A549 (cell line): ENCODE measurements around the gene RPP30. TPM values are rescaled to one million over a fixed set of nuclear protein-coding genes. Genes with fewer than 3 reads are reported as not detected.

Experiments used
- ATAC-seq, 2 experiments: fragments of 200-7000 bp in 1 of 2; fragments of >200 bp in 1 of 2; cut with Nextera tagmentation in 1 of 2; cut with Tn5 transposase in 1 of 2; 3 replicates each; pipeline versions ENCODE4 v1.8.0 to v1.9.1; 2018 to 2020; ENCODE audit warnings: mild to moderate bottlenecking in 1 of 2, moderate library complexity in 1 of 2
- CTCF ChIA-PET: fragments of 300-600 bp; sonication (Branson Sonifier 250); formaldehyde crosslinking; extraction: SDS; loops from one replicate; lab custom pipeline; 2021; ENCODE audit warnings: antibody characterized with exemption, inconsistent platforms; lab: Yijun Ruan, JAX
- POLR2A ChIA-PET: fragments of 350-600 bp; formaldehyde crosslinking; extraction: SDS; loops from one replicate; lab custom pipeline; 2021; ENCODE audit warnings: antibody characterized with exemption, inconsistent platforms; lab: Yijun Ruan, JAX
- DNase-seq, 2 experiments: peaks; one replicate each; pipeline versions ENCODE4 v3.0.0 to v3.0.0-alpha.2; 2011 to 2016; ENCODE audit warnings: low read depth in 1 of 2, low spot score in 1 of 2
- FAIRE-seq: peaks from 2 replicates; lab custom pipeline; 2011; peaks lifted over from hg19 to GRCh38; lab: Jason Lieb, UNC
- H3K27ac ChIP-seq, 2 experiments: fragments of >200 bp; sonication (Bioruptor Twin); formaldehyde crosslinking; 3 replicates each; pipeline ENCODE4 v1.5.1; 2016 to 2017
- H3K4me1 ChIP-seq: fragments of >200 bp; sonication (Bioruptor Twin); formaldehyde crosslinking; 3 replicates; pipeline ENCODE4 v1.6.1; 2016
- H3K4me2 ChIP-seq: fragments of >200 bp; sonication (Bioruptor Twin); formaldehyde crosslinking; 3 replicates; pipeline ENCODE4 v1.6.1; 2016
- H3K4me3 ChIP-seq: fragments of >200 bp; sonication (Bioruptor Twin); formaldehyde crosslinking; 3 replicates; pipeline ENCODE4 v1.5.1; 2016
- H3K9me3 ChIP-seq: fragments of >200 bp; sonication (Bioruptor Twin); formaldehyde crosslinking; 3 replicates; pipeline ENCODE4 v1.6.1; 2016
- BHLHE40 ChIP-seq: IDR thresholded peaks from 2 replicates; pipeline ENCODE4 v1.6.1; 2012; ENCODE audit warnings: low read depth, low read length, inconsistent platforms
- CHD4 ChIP-seq: fragments of 200-600 bp; sonication (generic); IDR thresholded peaks from 2 replicates; pipeline ENCODE4 v1.6.1; 2016; ENCODE audit warnings: antibody characterized with exemption, mild to moderate bottlenecking, borderline replicate concordance
- EHMT2 ChIP-seq: fragments of 200-600 bp; sonication (generic); IDR thresholded peaks from 2 replicates; pipeline ENCODE4 v1.6.1; 2016; ENCODE audit warnings: antibody characterized with exemption, low read depth, mild to moderate bottlenecking, moderate library complexity
- EP300 ChIP-seq, 2 experiments: fragments of >200 bp; sonication (Bioruptor Twin); formaldehyde crosslinking; IDR thresholded peaks; 2 replicates in 1 of 2; 3 replicates in 1 of 2; pipeline ENCODE4 v1.6.1; 2016 to 2017
- FOSB ChIP-seq: fragments of 250-450 bp; sonication (Bioruptor Pico); IDR thresholded peaks from 2 replicates; pipeline ENCODE4 v1.5.0; 2020; ENCODE audit warnings: mild to moderate bottlenecking, moderate library complexity
- FOSL2 ChIP-seq, 2 experiments: fragments of 450-650 bp in 1 of 2; fragments of >200 bp in 1 of 2; sonication (Bioruptor Twin) in 1 of 2; formaldehyde crosslinking; IDR thresholded peaks; 2 replicates each; pipeline versions ENCODE4 v1.5.0 to v1.6.1; 2016 to 2020; ENCODE audit warnings: mild to moderate bottlenecking in 1 of 2, moderate library complexity in 1 of 2
- HEYL ChIP-seq: fragments of 250-450 bp; sonication (Bioruptor Pico); IDR thresholded peaks from 2 replicates; pipeline ENCODE4 v1.8.0; 2021; ENCODE audit warnings: mild to moderate bottlenecking, moderate library complexity
- HOXB13 ChIP-seq: fragments of 250-450 bp; sonication (Bioruptor Pico); IDR thresholded peaks from 2 replicates; pipeline ENCODE4 v1.5.0; 2020; ENCODE audit warnings: low read depth, mild to moderate bottlenecking, moderate library complexity
- JUN ChIP-seq, 2 experiments: fragments of >200 bp; sonication (Bioruptor Twin); formaldehyde crosslinking; IDR thresholded peaks; 2 replicates in 1 of 2; 3 replicates in 1 of 2; pipeline ENCODE4 v1.6.1; 2016 to 2017
- JUNB ChIP-seq: fragments of >200 bp; sonication (Bioruptor Twin); formaldehyde crosslinking; IDR thresholded peaks from 2 replicates; pipeline ENCODE4 v1.6.1; 2016
- KDM5A ChIP-seq: fragments of 200-600 bp; sonication (generic); IDR thresholded peaks from 2 replicates; pipeline ENCODE4 v1.6.1; 2016; ENCODE audit warnings: antibody characterized with exemption, mild to moderate bottlenecking
- MAFK ChIP-seq: fragments of 450-650 bp; IDR thresholded peaks from 2 replicates; pipeline ENCODE4 v1.6.1; 2014; ENCODE audit not compliant: partially characterized antibody
- MAZ ChIP-seq: fragments of 150-350 bp; IDR thresholded peaks from 2 replicates; pipeline ENCODE4 v1.6.1; 2014; ENCODE audit warnings: antibody characterized with exemption, low read depth, low read length, borderline replicate concordance
- MYC ChIP-seq: IDR thresholded peaks from 2 replicates; pipeline ENCODE4 v1.6.1; 2012; ENCODE audit warnings: mild to moderate bottlenecking, inconsistent platforms, low read length, improper control_type of control experiment, borderline replicate concordance
- NFE2L2 ChIP-seq: fragments of 150-350 bp; conservative IDR thresholded peaks from 2 replicates; pipeline ENCODE4 v1.6.1; 2014; ENCODE audit warnings: low read length
- PHF8 ChIP-seq: fragments of 200-600 bp; sonication (generic); IDR thresholded peaks from 2 replicates; pipeline ENCODE4 v1.6.1; 2016; ENCODE audit warnings: low read depth, mild to moderate bottlenecking, antibody characterized with exemption, moderate library complexity, borderline replicate concordance
- POLR2A ChIP-seq: IDR thresholded peaks from 2 replicates; pipeline ENCODE4 v1.6.1; 2012; ENCODE audit warnings: mild to moderate bottlenecking, low read length
- RAD21 ChIP-seq, 2 experiments: fragments of >200 bp in 1 of 2; sonication (Bioruptor Twin) in 1 of 2; formaldehyde crosslinking in 1 of 2; IDR thresholded peaks in 1 of 2; conservative IDR thresholded peaks in 1 of 2; 2 replicates in 1 of 2; 3 replicates in 1 of 2; pipeline ENCODE4 v1.6.1; 2012 to 2018; ENCODE audit warnings: inconsistent platforms in 1 of 2
- RCOR1 ChIP-seq: fragments of 150-350 bp; IDR thresholded peaks from 2 replicates; pipeline ENCODE4 v1.6.1; 2014; ENCODE audit warnings: antibody characterized with exemption, low read length, low read depth
- SMC3 ChIP-seq: fragments of >200 bp; sonication (Bioruptor Twin); formaldehyde crosslinking; IDR thresholded peaks from 3 replicates; pipeline ENCODE4 v1.6.1; 2018; ENCODE audit warnings: inconsistent platforms
- ZNF302 ChIP-seq: fragments of 250-450 bp; sonication (Bioruptor Pico); IDR thresholded peaks from 2 replicates; pipeline ENCODE4 v1.9.0; 2021; ENCODE audit warnings: inconsistent platforms, mild to moderate bottlenecking, moderate library complexity
- WGBS: methylation state at CpG from one replicate; pipeline ENCODE4 v1.1.6; 2017; ENCODE audit errors: missing lambda C conversion rate; 5-methylcytosine and 5-hydroxymethylcytosine counted together
- polyA plus RNA-seq, 4 experiments: library from polyadenylated mRNA; depleted of rRNA in 3 of 4; stranded (reverse); fragments of >200 nt; fragmentation: RNase III in 1 of 4; extraction: RNeasy Plus Mini Kit Qiagen cat#74134 plus additional on column Dnase treatment in 1 of 4; gene quantifications; 2 replicates in 3 of 4; 3 replicates in 1 of 4; pipeline ENCODE4 v1.2.3, GENCODE V29; 2011 to 2017
- TF ChIP-seq, protein P1 (sequence below): fragments of 250-450 bp; sonication (Bioruptor Pico); IDR thresholded peaks from 2 replicates; pipeline ENCODE4 v1.5.0; 2020; ENCODE audit warnings: low read depth, mild to moderate bottlenecking, moderate library complexity
- TF ChIP-seq, protein P2 (sequence below): fragments of 150-350 bp; IDR thresholded peaks from 2 replicates; pipeline ENCODE4 v1.6.1; 2014; ENCODE audit warnings: low read depth, mild to moderate bottlenecking, low read length
- TF ChIP-seq, protein P3 (sequence below): fragments of 250-450 bp; sonication (Bioruptor Pico); IDR thresholded peaks from 2 replicates; pipeline ENCODE4 v1.5.0; 2021; ENCODE audit warnings: mild to moderate bottlenecking, moderate library complexity, borderline replicate concordance
- TF ChIP-seq, protein P4 (sequence below): IDR thresholded peaks from 2 replicates; pipeline ENCODE4 v1.6.1; 2012
- TF ChIP-seq, protein P5 (sequence below): fragments of >200 bp; sonication (Bioruptor Twin); formaldehyde crosslinking; IDR thresholded peaks from 3 replicates; pipeline ENCODE4 v1.5.1; 2016

Gene RPP30
- polyA plus RNA-seq, 2 of the 4 experiments (the other 2 are of a cell fraction), result 54.3 to 70.9 TPM

DNA sequence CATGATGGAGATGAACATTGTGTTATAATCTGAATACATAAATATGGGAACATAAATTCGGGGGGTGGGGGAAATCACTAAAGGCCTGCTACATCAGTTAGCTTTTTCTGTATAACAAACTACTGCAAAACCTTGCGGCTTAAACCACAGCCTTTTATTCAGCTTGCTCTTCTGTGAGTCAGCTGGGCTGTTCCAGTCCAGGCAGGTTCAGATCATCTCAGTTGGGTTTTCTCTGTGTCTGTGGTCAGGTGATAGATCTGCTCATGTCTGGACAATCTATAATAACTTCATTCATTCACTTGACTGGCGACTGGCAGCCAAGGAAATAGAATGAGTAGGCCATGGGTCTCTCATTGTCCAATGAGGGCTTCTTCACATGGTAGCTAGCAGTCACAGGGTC, 37.4 kb upstream of the RPP30 start:
- Histone ChIP-seq H3K4me1 (no peaks in the 10 kb centered on the region), H3K9me3 (no peaks in the 10 kb centered on the region), H3K4me2 (no peak overlapping the region), H3K4me3 (no peak overlapping the region), H3K27ac (no peak overlapping the region)
- TF ChIP-seq MAFK, result no peak
- TF ChIP-seq MAZ, result no peak
- no peak for TF ChIP-seq CHD4
- TF ChIP-seq, protein P1, sequence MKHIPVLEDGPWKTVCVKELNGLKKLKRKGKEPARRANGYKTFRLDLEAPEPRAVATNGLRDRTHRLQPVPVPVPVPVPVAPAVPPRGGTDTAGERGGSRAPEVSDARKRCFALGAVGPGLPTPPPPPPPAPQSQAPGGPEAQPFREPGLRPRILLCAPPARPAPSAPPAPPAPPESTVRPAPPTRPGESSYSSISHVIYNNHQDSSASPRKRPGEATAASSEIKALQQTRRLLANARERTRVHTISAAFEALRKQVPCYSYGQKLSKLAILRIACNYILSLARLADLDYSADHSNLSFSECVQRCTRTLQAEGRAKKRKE, result no peak
- TF ChIP-seq EP300 (IDR thresholded peaks at IDR 0.05), result no peak
- TF ChIP-seq SMC3, result no peak
- TF ChIP-seq NFE2L2, result no peak
- TF ChIP-seq, protein P2, sequence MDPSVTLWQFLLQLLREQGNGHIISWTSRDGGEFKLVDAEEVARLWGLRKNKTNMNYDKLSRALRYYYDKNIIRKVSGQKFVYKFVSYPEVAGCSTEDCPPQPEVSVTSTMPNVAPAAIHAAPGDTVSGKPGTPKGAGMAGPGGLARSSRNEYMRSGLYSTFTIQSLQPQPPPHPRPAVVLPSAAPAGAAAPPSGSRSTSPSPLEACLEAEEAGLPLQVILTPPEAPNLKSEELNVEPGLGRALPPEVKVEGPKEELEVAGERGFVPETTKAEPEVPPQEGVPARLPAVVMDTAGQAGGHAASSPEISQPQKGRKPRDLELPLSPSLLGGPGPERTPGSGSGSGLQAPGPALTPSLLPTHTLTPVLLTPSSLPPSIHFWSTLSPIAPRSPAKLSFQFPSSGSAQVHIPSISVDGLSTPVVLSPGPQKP, result no peak
- 27% methylated on average over 3 of the region's 3 CpGs for WGBS
- FAIRE-seq (no peak), DNase-seq (no peak), ATAC-seq (no peak; a peak in 1 of 6 replicates)
- CTCF ChIA-PET, result no interaction called here
- POLR2A ChIA-PET, result no interaction called here

DNA sequence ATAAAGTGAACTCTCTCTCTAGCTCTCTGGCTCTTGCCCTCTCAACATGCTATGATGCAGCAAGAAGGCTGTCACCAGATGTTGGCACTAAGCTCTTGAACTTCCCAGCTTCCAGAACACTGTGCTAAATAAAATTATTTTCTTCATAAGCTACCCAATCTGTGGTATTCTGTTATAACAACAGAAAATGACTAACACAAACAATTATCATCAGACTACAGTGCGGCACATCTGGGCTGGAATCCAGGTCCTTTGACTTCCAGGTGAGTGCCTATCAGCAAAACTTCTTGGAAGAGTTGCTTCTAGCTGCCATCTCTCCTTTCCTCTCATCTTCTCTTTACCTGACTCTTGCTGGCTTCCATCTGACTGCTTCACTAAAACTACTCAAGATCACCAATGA, 34.3 kb upstream of the RPP30 start:
- FAIRE-seq (no peak), ATAC-seq (no peak)
- POLR2A ChIA-PET, result no interaction called here

DNA sequence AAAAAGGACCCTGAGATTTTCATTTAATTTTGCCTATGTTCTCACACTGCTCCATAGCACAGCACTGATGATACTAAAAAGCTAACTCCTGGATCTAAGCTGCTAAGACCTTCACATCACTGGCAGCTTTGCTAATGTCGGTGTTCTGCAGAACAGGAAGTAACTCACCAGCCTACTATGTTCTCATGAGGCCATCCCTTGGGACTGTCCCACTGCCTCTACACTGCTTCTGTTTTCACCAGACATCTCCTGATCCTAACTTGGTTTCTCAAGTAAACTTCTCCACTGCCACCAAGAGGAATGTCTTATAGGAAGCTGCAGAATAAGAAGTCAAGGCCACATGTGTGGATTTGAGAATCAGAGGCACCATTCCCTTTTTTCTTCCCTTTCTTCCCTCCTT, 29.0 kb upstream of the RPP30 start:
- CTCF ChIA-PET, result no interaction called here
- DNase-seq (no peak), ATAC-seq (no peak), FAIRE-seq (no peak)
- Histone ChIP-seq H3K4me3 (no peak overlapping the region), H3K27ac (no peak overlapping the region), H3K4me2 (no peak overlapping the region), H3K9me3 (0 out of 3 replicates have a peak, but pooled peaks cover 2% of the 10 kb centered on the region), H3K4me1 (no peaks in the 10 kb centered on the region)
- WGBS, result 5% methylated on average over 1 of the region's 1 CpG
- POLR2A ChIA-PET, result no interaction called here
- no peak for TF ChIP-seq PHF8
- TF ChIP-seq HOXB13 (CRISPR knock-in tag), result no peak
- no peak for TF ChIP-seq HEYL (CRISPR knock-in tag)
- TF ChIP-seq BHLHE40, result no peak
- no peak for TF ChIP-seq JUN (IDR thresholded peaks at IDR 0.05)
- TF ChIP-seq EHMT2, result no peak
- no peak for TF ChIP-seq FOSB (CRISPR knock-in tag)
- no peak for TF ChIP-seq FOSL2 (IDR thresholded peaks at IDR 0.05)
- TF ChIP-seq FOSL2 (CRISPR knock-in tag; IDR thresholded peaks at IDR 0.05), result no peak
- no peak for TF ChIP-seq MAFK
- TF ChIP-seq RAD21 (conservative IDR thresholded peaks at IDR 0.05 in 1 of 2, IDR thresholded peaks at IDR 0.05 in 1 of 2), result no peak
- TF ChIP-seq SMC3, result no peak
- no peak for TF ChIP-seq KDM5A
- TF ChIP-seq, protein P3, sequence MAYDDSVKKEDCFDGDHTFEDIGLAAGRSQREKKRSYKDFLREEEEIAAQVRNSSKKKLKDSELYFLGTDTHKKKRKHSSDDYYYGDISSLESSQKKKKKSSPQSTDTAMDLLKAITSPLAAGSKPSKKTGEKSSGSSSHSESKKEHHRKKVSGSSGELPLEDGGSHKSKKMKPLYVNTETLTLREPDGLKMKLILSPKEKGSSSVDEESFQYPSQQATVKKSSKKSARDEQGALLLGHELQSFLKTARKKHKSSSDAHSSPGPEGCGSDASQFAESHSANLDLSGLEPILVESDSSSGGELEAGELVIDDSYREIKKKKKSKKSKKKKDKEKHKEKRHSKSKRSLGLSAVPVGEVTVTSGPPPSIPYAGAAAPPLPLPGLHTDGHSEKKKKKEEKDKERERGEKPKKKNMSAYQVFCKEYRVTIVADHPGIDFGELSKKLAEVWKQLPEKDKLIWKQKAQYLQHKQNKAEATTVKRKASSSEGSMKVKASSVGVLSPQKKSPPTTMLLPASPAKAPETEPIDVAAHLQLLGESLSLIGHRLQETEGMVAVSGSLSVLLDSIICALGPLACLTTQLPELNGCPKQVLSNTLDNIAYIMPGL, result no peak

More for the DNA sequence above, 34.3 kb upstream of the RPP30 start:
- 36% methylated on average over 1 of the region's 1 CpG for WGBS
- CTCF ChIA-PET, result no interaction called here
- Histone ChIP-seq H3K9me3 (0 out of 3 replicates have a peak, but pooled peaks cover 2% of the 10 kb centered on the region), H3K27ac (no peak overlapping the region)
- TF ChIP-seq POLR2A, result no peak
- TF ChIP-seq ZNF302 (CRISPR knock-in tag), result no peak
- TF ChIP-seq, protein P2, result no peak
- TF ChIP-seq JUNB, result no peak
- TF ChIP-seq RCOR1, result no peak
- TF ChIP-seq, protein P4, sequence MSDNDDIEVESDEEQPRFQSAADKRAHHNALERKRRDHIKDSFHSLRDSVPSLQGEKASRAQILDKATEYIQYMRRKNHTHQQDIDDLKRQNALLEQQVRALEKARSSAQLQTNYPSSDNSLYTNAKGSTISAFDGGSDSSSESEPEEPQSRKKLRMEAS, result no peak
- no peak for TF ChIP-seq EHMT2
- TF ChIP-seq, protein P5, sequence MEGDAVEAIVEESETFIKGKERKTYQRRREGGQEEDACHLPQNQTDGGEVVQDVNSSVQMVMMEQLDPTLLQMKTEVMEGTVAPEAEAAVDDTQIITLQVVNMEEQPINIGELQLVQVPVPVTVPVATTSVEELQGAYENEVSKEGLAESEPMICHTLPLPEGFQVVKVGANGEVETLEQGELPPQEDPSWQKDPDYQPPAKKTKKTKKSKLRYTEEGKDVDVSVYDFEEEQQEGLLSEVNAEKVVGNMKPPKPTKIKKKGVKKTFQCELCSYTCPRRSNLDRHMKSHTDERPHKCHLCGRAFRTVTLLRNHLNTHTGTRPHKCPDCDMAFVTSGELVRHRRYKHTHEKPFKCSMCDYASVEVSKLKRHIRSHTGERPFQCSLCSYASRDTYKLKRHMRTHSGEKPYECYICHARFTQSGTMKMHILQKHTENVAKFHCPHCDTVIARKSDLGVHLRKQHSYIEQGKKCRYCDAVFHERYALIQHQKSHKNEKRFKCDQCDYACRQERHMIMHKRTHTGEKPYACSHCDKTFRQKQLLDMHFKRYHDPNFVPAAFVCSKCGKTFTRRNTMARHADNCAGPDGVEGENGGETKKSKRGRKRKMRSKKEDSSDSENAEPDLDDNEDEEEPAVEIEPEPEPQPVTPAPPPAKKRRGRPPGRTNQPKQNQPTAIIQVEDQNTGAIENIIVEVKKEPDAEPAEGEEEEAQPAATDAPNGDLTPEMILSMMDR, result no peak
- no peak for TF ChIP-seq FOSB (CRISPR knock-in tag)
- no peak for TF ChIP-seq EP300 (IDR thresholded peaks at IDR 0.05)
- TF ChIP-seq KDM5A, result no peak
- no peak for TF ChIP-seq PHF8
- no peak for TF ChIP-seq MYC
- TF ChIP-seq, all 56 proteins: peak for 0
- Histone ChIP-seq H3K4me1 (no peaks in the 10 kb centered on the region), H3K4me3 (no peak overlapping the region), H3K4me2 (no peak overlapping the region)
- DNase-seq, result no peak
